Neural progenitor cell (in vitro differentiated cells): ENCODE results near the gene STARD9. TPM values are rescaled to one million over a fixed set of nuclear protein-coding genes. Genes with fewer than 3 reads are reported as not detected.
A peak's percentile ranks its signal among the peaks of the same experiment; 100 is the strongest.

Experiments
- DNase-seq: peaks from one replicate; pipeline ENCODE4 v3.0.0-alpha.2; 2016; ENCODE audit warnings: low spot score
- H2AFZ ChIP-seq: fragments of 200-600 bp; sonication (generic); replicated peaks from 2 replicates; pipeline ENCODE4 v1.6.1; 2016; ENCODE audit warnings: antibody characterized with exemption
- H3F3A ChIP-seq: fragments of 200-600 bp; sonication (generic); 2 replicates; pipeline ENCODE4 v1.6.1; 2016; ENCODE audit warnings: antibody characterized with exemption, low read depth
- H3K27ac ChIP-seq: fragments of 200-600 bp; sonication (generic); 2 replicates; pipeline ENCODE4 v1.5.1; 2016; ENCODE audit warnings: mild to moderate bottlenecking
- H3K27me3 ChIP-seq: fragments of 200-600 bp; sonication (generic); 2 replicates; pipeline ENCODE4 v1.6.1; 2016; ENCODE audit warnings: mild to moderate bottlenecking, moderate library complexity
- H3K36me3 ChIP-seq: fragments of 200-600 bp; sonication (generic); 2 replicates; pipeline ENCODE4 v1.5.1; 2016
- H3K4me1 ChIP-seq: fragments of 200-600 bp; sonication (generic); 2 replicates; pipeline ENCODE4 v1.6.1; 2016; ENCODE audit warnings: mixed run types
- H3K4me2 ChIP-seq: fragments of 200-600 bp; sonication (generic); 2 replicates; pipeline ENCODE4 v1.6.1; 2016
- H3K4me3 ChIP-seq: fragments of 200-600 bp; sonication (generic); 2 replicates; pipeline ENCODE4 v1.5.1; 2016
- H3K79me2 ChIP-seq: fragments of 200-600 bp; sonication (generic); 2 replicates; pipeline ENCODE4 v1.6.1; 2016; ENCODE audit warnings: low read depth
- H3K9ac ChIP-seq: fragments of 200-600 bp; sonication (generic); 2 replicates; pipeline ENCODE4 v1.6.1; 2016
- H3K9me3 ChIP-seq: fragments of 200-600 bp; sonication (generic); 2 replicates; pipeline ENCODE4 v1.5.1; 2016; ENCODE audit warnings: low read depth
- H4K20me1 ChIP-seq: fragments of 200-600 bp; sonication (generic); 2 replicates; pipeline ENCODE4 v1.6.1; 2016; ENCODE audit warnings: low read depth
- H3K27ac Mint-ChIP-seq: 3 replicates; pipeline ENCODE4 v1.8.0; 2021; ENCODE audit warnings: mixed read lengths
- H3K27me3 Mint-ChIP-seq: 2 replicates; pipeline ENCODE4 v1.8.0; 2022; ENCODE audit warnings: low read depth, mild to moderate bottlenecking, inconsistent platforms, moderate library complexity, mixed read lengths; ENCODE audit not compliant: insufficient read depth
- H3K36me3 Mint-ChIP-seq: 3 replicates; pipeline ENCODE4 v1.8.0; 2021; ENCODE audit warnings: mixed read lengths
- H3K4me1 Mint-ChIP-seq: 3 replicates; pipeline ENCODE4 v1.8.0; 2021; ENCODE audit warnings: mixed read lengths
- H3K4me3 Mint-ChIP-seq: 3 replicates; pipeline ENCODE4 v1.8.0; 2021; ENCODE audit warnings: mild to moderate bottlenecking, moderate library complexity, mixed read lengths
- H3K9me3 Mint-ChIP-seq: 3 replicates; pipeline ENCODE4 v1.8.0; 2020; ENCODE audit warnings: mixed read lengths
- CTCF ChIP-seq: fragments of 200-600 bp; sonication (generic); IDR thresholded peaks from 2 replicates; pipeline ENCODE4 v1.5.1; 2017; ENCODE audit warnings: antibody characterized with exemption, mild to moderate bottlenecking
- EZH2 ChIP-seq: fragments of 200-600 bp; sonication (generic); IDR thresholded peaks from 2 replicates; pipeline ENCODE4 v1.6.1; 2017; ENCODE audit warnings: antibody characterized with exemption, mild to moderate bottlenecking, moderate library complexity
- EZH2phosphoT487 ChIP-seq: fragments of 200-600 bp; sonication (generic); IDR thresholded peaks from 2 replicates; pipeline ENCODE4 v1.6.1; 2017; ENCODE audit warnings: antibody characterized with exemption
- total RNA-seq: library from RNA; depleted of rRNA; stranded (reverse); fragments of >200 nt; gene quantifications from 2 replicates; pipeline ENCODE4 v1.2.3, GENCODE V29; 2015; ENCODE audit warnings: low replicate concordance

The STARD9 gene
- total RNA-seq, 1 donor from 2014 or later = 11.9 TPM

- Mint-ChIP-seq H3K9me3 (no peaks in the 10 kb centered on the region), H3K4me1 (peaks cover 6% of the 10 kb centered on the region), H3K27ac (no peak overlapping the region), H3K36me3 (peaks cover 13% of the 10 kb centered on the region), H3K4me3 (no peak overlapping the region), H3K27me3 (no peaks in the 10 kb centered on the region)
- H3K36me3 ChIP-seq = no peaks in the 10 kb centered on the region
- H3K27me3 ChIP-seq = no peaks in the 10 kb centered on the region
- DNase-seq = no peak
- no peaks in the 10 kb centered on the region for H3F3A ChIP-seq
- H3K9ac ChIP-seq = no peak overlapping the region
- no peaks in the 10 kb centered on the region for H3K4me1 ChIP-seq
- H3K79me2 ChIP-seq = no peaks in the 10 kb centered on the region
- H2AFZ ChIP-seq = no peak overlapping the region
- H3K9me3 ChIP-seq = no peaks in the 10 kb centered on the region
- no peak overlapping the region for H3K4me3 ChIP-seq
- H3K4me2 ChIP-seq = no peak overlapping the region
- no peak overlapping the region for H3K27ac ChIP-seq
- no peak for TF ChIP-seq EZH2phosphoT487
- TF ChIP-seq CTCF = no peak
- TF ChIP-seq EZH2 = no peak
- no peaks in the 10 kb centered on the region for H4K20me1 ChIP-seq
These were observed 17.3 kb downstream of the STARD9 start for GRCh38 chr15:42592716-42593115.

GRCh38 chr15:42593143-42593542 is 17.7 kb downstream of the STARD9 start:
- H3K27ac ChIP-seq = no peak overlapping the region
- no peaks in the 10 kb centered on the region for H3K27me3 ChIP-seq
- TF ChIP-seq EZH2phosphoT487 (no peak), EZH2 (no peak), CTCF (no peak)

GRCh38 chr15:42594095-42594494 is 18.7 kb downstream of the STARD9 start:
- H3K79me2 ChIP-seq = no peaks in the 10 kb centered on the region
- H4K20me1 ChIP-seq = no peaks in the 10 kb centered on the region
- H3K4me3 Mint-ChIP-seq = no peak overlapping the region
- H3K27me3 Mint-ChIP-seq = no peaks in the 10 kb centered on the region
- H3K4me2 ChIP-seq = no peak overlapping the region
- H3F3A ChIP-seq = no peaks in the 10 kb centered on the region
- H3K9ac ChIP-seq = peak overlapping the region; percentile 14
- H2AFZ ChIP-seq = no peak overlapping the region
- H3K36me3 ChIP-seq = no peaks in the 10 kb centered on the region
- no peaks in the 10 kb centered on the region for H3K9me3 ChIP-seq
- no peaks in the 10 kb centered on the region for H3K4me1 ChIP-seq
- H3K27me3 ChIP-seq = no peaks in the 10 kb centered on the region
- peak overlapping the region; percentile 2 for H3K27ac Mint-ChIP-seq
- TF ChIP-seq EZH2phosphoT487 (no peak), CTCF (no peak), EZH2 (no peak)
- H3K9me3 Mint-ChIP-seq = no peaks in the 10 kb centered on the region
- no peak for DNase-seq
- H3K27ac ChIP-seq = no peak overlapping the region
- peaks cover 13% of the 10 kb centered on the region for H3K36me3 Mint-ChIP-seq
- no peak overlapping the region for H3K4me3 ChIP-seq
- H3K4me1 Mint-ChIP-seq = peaks cover 6% of the 10 kb centered on the region

More at GRCh38 chr15:42593143-42593542, 17.7 kb downstream of the STARD9 start:
- no peak overlapping the region for H3K4me2 ChIP-seq
- no peak overlapping the region for H2AFZ ChIP-seq
- no peaks in the 10 kb centered on the region for H3K79me2 ChIP-seq
- no peak overlapping the region for H3K4me3 ChIP-seq
- H3K9ac ChIP-seq = no peak overlapping the region
- H3K27ac Mint-ChIP-seq = no peak overlapping the region
- DNase-seq = no peak
- H3K4me1 ChIP-seq = no peaks in the 10 kb centered on the region
- no peak overlapping the region for H3K4me3 Mint-ChIP-seq
- H4K20me1 ChIP-seq = no peaks in the 10 kb centered on the region
- no peaks in the 10 kb centered on the region for H3K27me3 Mint-ChIP-seq
- H3K4me1 Mint-ChIP-seq = peaks cover 6% of the 10 kb centered on the region
- H3F3A ChIP-seq = no peaks in the 10 kb centered on the region
- no peaks in the 10 kb centered on the region for H3K9me3 Mint-ChIP-seq
- no peaks in the 10 kb centered on the region for H3K9me3 ChIP-seq
- peaks cover 13% of the 10 kb centered on the region for H3K36me3 Mint-ChIP-seq
- H3K36me3 ChIP-seq = no peaks in the 10 kb centered on the region
